ENCODE data around the gene RYR1.

GRCh38 chr19:38394488-38394887, 39.0 kb upstream of the RYR1 start:
- no peak for TF ChIP-seq CTCF (IDR thresholded peaks at IDR 0.05)
- TF ChIP-seq EZH2 (IDR thresholded peaks at IDR 0.05; ENCODE audit: borderline replicate concordance, insufficient read depth, low read depth, low read length, poor library complexity, severe bottlenecking) = no peak

Data from B cell (primary cell).